ENCODE data around the gene MED27. TPM values are rescaled to one million over a fixed set of nuclear protein-coding genes. Genes with fewer than 3 reads are reported as not detected.
A peak's percentile ranks its signal among the peaks of the same experiment; 100 is the strongest.

The MED27 gene
- total RNA-seq, 1 experiment from 2014 or later = 33.1 TPM

DNA sequence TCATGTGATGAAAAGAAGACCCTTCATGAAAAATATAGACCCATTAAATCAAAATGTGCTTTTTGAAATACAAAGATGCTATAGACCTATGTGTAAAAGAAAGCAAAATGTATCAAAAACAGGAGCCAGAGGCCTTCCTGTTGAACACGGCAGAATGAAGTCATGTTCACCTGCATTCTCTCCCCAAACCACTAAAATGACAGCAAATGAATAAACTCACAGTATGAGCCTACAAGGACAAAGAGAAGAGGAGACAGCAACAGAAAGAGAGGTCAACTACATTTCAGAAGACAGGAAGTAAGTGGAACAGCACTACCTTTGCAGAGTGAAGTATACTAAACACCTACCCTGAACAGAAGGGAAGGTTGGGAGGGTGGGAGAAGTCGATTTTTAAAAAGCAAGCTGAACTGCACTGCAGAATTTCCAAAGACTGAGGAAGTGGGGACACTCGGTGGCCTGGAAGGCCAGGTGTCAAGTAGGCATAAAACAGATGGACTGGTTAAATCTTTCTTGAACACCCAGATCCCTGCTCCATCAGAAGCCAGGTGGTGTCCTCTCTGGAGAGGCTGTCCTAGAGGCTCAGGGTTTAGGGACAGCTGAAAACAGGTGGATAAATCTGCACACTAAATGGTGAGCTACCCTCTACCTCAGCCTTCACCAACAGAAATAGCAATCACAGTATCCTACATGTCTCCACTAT is 48.9 kb downstream of the MED27 start:
- Histone ChIP-seq H3K27me3 (replicated peaks) (no peaks in the 10 kb centered on the region), H3K9me3 (replicated peaks) (no peaks in the 10 kb centered on the region), H3K4me3 (no peak overlapping the region), H3K27ac (no peak overlapping the region), H3K4me1 (replicated peaks) (peaks cover 20% of the 10 kb centered on the region), H3K36me3 (no peaks in the 10 kb centered on the region)
- DNase-seq (ENCODE audit: low read depth in 1 of 2, low spot score in 2 of 2) = no peak

DNA sequence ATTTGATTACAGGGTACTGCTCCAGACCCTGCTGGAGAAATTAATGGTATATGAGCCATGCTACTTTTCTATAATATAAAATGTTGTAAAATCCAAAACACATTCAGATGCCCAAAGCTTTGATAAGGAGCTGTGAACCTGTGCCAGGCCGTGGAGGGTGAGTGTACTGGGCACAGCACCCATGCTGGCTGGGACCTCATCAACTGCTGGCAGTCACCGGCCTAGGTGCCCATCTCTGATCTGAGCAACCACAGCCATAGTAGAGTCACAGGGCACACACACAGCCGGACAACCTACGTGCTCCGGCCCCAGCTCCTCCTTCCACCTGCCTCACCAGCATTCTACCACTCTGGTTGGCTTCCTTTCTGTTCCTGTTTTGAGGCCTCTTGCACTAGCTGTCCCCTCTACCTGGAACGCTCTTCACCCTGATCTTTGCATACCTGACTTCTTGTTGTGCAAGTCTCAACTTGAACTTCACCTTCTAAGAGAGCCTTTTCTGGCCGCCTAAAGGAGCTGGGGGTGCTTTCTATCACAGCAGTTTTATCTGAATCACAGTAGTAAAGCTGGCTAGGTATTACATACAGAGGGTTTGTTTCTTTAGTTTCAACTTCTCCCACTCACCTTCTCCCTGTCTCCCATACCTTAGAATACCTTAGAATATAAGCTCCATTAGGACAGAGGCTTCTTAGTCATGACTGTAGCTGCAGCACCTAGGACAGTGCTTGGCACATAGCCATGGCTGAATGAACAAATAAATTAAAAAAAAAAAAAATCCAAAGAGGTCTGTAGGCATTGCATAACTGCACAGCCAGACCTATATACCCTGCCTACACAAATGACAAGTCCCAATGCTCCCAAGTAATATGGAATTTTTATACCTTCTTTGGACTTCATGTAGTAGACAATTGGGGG is 51.7 kb downstream of the MED27 start:
- Histone ChIP-seq H3K36me3 (no peaks in the 10 kb centered on the region), H3K4me1 (replicated peaks) (peaks cover 20% of the 10 kb centered on the region), H3K4me3 (no peak overlapping the region), H3K27ac (peak overlapping the region; percentile 46; the same call in 1 of the 2 replicates), H3K27me3 (replicated peaks) (no peaks in the 10 kb centered on the region), H3K9me3 (replicated peaks) (no peaks in the 10 kb centered on the region)
- no peak for DNase-seq (ENCODE audit: low read depth in 1 of 2, low spot score in 2 of 2)

DNA sequence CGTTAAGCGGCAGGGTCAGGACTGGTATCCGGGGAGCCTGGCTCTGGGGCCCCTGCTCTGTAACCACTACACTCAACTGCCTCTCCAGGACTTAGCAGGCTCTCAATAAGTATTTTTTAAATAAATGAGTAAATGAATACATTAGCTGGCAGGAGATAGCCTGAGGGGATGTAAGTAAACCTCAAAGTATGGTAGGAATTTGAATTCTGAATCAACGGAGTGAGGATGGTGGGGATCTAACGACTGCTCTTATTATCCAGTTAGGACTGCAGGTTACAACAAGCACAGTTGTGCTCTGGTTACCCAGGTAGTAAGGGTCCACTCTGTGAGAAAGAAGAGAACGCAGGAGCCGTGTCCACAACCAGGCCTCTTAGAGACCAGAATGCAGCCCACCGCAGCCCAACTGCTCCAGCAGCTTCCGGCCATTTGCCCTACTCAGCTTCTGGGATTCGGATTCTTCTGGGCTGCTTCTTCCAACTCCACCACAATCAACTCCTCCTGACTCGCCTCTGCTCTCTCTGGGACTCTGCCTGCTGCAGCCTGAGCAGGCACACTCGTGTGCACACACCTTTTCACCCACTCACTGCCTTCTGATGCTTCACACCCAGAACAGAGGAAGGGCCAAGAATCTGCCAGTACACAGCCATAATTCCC is 52.6 kb downstream of the MED27 start:
- peaks cover 20% of the 10 kb centered on the region for H3K4me1 ChIP-seq (replicated peaks)
- H3K4me3 ChIP-seq = no peak overlapping the region
- H3K36me3 ChIP-seq = no peaks in the 10 kb centered on the region
- no peaks in the 10 kb centered on the region for H3K9me3 ChIP-seq (replicated peaks)
- peak; percentile 49 to 76 for DNase-seq (ENCODE audit: low read depth in 1 of 2, low spot score in 2 of 2)
- no peaks in the 10 kb centered on the region for H3K27me3 ChIP-seq (replicated peaks)
- H3K27ac ChIP-seq = peak overlapping the region; percentile 46

DNA sequence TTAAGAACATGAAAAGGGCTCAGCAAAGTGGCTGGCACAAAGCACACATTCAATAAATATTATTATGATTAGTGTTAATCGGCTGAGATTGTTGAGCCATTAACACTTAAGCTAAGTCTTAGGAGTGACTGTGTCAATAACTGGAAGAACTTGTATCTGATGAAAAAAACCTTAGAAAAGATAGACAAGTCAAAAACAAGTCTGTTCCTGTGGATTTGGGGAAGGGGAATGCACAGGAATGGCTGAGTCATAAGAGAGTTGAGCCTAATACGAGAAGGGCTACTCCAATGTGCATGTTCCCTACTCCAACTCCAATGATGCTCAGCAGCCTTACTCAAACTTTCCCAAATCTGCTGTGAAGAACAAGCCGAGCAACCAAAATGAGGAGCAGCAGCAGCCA is 53.9 kb downstream of the MED27 start:
- H3K36me3 ChIP-seq = no peaks in the 10 kb centered on the region
- H3K27ac ChIP-seq = no peak overlapping the region
- H3K27me3 ChIP-seq (replicated peaks) = no peaks in the 10 kb centered on the region
- H3K4me3 ChIP-seq = no peak overlapping the region
- peaks cover 32% of the 10 kb centered on the region for H3K4me1 ChIP-seq (replicated peaks)
- no peak for DNase-seq (ENCODE audit: low read depth in 1 of 2, low spot score in 2 of 2)
- no peaks in the 10 kb centered on the region for H3K9me3 ChIP-seq (replicated peaks)

DNA sequence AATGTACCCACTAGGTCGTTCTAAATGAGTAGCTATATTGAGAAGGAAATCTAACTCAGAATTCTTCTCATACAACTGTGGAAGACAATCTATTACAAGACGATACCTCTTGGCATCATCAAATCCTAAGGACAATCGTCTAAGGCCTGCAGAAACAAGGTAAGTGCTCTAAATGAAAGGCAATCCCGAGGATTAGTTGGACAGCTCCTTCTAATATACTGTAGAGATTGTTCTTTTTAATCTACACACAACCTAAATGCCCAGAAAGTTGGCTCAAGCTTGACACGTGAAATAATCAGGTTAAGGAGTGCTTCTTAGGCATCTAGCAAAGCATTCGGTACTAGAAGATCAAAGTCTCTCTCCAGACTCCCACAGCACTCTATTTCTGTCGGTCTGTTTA is 55.1 kb downstream of the MED27 start:
- Histone ChIP-seq H3K4me1 (replicated peaks) (peaks cover 34% of the 10 kb centered on the region), H3K9me3 (replicated peaks) (no peaks in the 10 kb centered on the region), H3K4me3 (no peak overlapping the region), H3K36me3 (no peaks in the 10 kb centered on the region), H3K27me3 (replicated peaks) (no peaks in the 10 kb centered on the region), H3K27ac (no peak overlapping the region)
- DNase-seq (ENCODE audit: low read depth in 1 of 2, low spot score in 2 of 2) = no peak

DNA sequence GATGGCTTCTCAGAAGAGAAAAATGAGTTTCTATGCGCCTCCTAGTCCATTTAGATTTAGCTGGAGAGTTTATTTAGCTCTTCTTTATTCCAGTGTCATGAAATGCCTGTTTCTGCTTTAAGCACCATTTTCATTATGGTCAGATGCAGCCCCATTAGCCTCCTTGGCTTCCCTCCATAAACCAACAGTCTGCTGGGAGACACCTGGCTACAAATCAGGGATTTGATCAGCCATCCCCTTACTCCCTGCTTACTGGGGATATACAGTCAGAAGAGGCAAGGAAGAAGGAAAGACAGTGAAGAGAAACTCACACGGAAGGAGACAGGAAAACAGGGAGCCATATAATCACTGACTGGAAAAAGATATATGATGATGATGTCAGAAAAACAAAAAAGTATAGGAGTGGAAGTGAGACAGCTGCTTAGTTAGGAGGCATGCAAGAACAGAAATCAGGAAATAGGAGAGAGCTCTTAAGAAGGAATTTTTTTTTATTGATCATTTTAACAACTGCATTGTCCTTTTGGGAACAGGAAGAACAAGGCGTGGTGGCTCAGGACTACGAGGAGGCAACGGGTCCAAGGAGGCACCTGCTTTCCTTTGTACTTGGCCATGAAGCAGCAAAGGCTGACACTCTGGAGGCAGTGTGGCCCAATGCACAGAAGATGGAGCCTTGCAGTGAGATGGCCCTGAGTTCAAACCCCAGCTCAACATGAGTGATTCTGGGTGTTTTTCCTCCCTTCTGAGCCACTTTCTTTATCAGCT is 56.1 kb downstream of the MED27 start:
- peaks cover 34% of the 10 kb centered on the region for H3K4me1 ChIP-seq (replicated peaks)
- no peak overlapping the region for H3K27ac ChIP-seq

DNA sequence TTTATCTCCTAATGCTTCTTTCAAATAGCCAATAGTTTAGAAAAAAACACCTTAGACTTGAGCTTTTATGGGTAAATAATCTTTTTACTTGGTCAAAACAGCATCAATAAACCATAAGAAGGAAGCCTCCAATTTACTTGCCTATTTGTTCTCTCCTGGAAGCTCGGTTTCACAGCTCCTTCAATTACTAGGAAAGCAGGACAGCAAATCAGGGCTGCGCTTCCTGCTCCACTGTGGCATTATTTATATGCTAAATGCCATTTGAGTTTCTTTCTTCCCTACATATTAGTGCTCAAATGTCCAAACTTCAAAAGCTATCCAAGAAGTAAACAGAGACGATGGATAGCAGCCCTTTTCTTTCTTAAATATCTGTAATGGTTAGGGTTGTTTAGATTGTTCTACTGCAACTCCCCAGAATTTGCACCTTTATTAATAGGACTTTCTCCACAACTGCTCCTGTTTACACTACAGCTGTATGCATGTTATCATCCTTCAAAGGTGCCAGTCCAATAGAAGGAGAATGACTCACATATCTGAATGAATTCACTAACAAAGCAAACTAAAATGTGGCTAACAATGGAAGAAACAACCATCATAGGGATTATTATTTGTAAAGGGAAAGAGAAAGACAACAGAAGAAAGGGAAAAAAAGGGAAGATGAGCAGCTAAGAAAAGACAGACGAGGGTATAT is 58.7 kb downstream of the MED27 start:
- Histone ChIP-seq H3K4me3 (no peak overlapping the region), H3K4me1 (replicated peaks) (peaks cover 14% of the 10 kb centered on the region), H3K27me3 (replicated peaks) (no peaks in the 10 kb centered on the region), H3K36me3 (no peaks in the 10 kb centered on the region), H3K9me3 (replicated peaks) (no peaks in the 10 kb centered on the region), H3K27ac (no peak overlapping the region)
- peak in 1 of 2 experiments; percentile 42 for DNase-seq (ENCODE audit: low read depth in 1 of 2, low spot score in 2 of 2)

More for the DNA sequence above, 56.1 kb downstream of the MED27 start:
- DNase-seq (ENCODE audit: low read depth in 1 of 2, low spot score in 2 of 2) = no peak
- H3K4me3 ChIP-seq = no peak overlapping the region
- no peaks in the 10 kb centered on the region for H3K27me3 ChIP-seq (replicated peaks)
- no peaks in the 10 kb centered on the region for H3K9me3 ChIP-seq (replicated peaks)
- no peaks in the 10 kb centered on the region for H3K36me3 ChIP-seq

DNA sequence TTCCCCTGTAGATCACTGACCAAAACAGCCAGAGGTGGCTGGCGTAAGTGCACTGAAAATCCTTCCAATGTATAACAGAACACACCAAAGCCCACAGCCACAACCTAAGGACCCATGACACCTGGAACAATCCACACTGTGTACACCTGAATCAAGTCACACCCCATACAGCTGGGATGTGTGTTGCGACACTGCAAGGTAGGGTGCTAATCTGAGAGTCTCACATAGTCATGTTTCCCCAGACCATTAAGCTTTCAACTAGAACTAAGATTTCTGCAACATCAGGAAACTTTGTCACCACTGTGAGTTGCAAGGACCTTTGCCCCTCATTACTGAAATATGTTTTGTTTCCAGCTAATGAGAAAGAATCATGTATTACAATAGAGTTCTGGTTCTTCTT is 59.4 kb downstream of the MED27 start:
- Histone ChIP-seq H3K4me1 (replicated peaks) (peaks cover 14% of the 10 kb centered on the region), H3K36me3 (no peaks in the 10 kb centered on the region), H3K27ac (no peak overlapping the region), H3K9me3 (replicated peaks) (no peaks in the 10 kb centered on the region), H3K4me3 (no peak overlapping the region), H3K27me3 (replicated peaks) (no peaks in the 10 kb centered on the region)
- DNase-seq (ENCODE audit: low read depth in 1 of 2, low spot score in 2 of 2) = no peak

DNA sequence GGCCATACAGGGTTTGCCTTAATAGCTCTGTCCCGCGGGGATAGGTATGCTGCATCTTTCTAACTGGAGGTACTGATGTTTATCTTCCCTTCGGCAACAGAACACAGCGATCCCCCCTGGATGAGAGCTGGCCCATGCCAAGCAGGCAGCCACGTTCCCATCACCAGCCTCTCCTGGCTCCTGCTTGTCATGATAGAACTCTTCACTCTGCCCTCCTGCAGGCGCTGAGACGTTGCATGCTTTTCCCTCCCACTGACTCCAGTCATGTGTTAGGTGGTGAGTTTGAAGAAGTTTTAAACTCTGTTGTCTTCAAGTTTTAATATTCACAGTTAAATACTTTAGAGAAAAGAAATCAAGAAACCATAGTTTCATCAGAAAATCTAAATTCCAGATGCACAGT is 60.0 kb downstream of the MED27 start:
- no peak overlapping the region for H3K4me3 ChIP-seq
- H3K27ac ChIP-seq = no peak overlapping the region
- no peaks in the 10 kb centered on the region for H3K9me3 ChIP-seq (replicated peaks)
- no peaks in the 10 kb centered on the region for H3K36me3 ChIP-seq
- peaks cover 14% of the 10 kb centered on the region for H3K4me1 ChIP-seq (replicated peaks)
- H3K27me3 ChIP-seq (replicated peaks) = no peaks in the 10 kb centered on the region
- DNase-seq (ENCODE audit: low read depth in 1 of 2, low spot score in 2 of 2) = no peak

DNA sequence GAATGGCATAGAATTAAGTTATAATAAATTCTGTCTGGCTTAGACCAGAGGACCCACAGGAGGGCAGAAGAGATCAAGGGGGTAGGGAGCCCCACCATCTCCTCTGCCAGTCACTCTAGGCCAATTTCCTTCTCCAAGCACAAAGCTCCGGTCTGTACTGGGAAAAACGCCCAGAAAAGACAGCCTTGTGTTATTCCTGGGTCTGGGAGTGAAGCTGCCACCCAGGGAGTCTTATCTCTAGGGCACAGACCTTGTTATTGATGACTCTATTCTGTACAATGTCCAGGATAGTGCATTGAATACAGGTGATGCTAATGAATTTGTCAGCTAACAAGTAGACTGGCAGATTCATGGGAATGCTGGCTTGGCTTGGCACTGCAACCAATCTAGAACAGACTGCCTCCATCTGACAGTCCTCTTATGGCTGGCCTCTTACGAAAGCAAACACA is 60.7 kb downstream of the MED27 start:
- Histone ChIP-seq H3K36me3 (no peaks in the 10 kb centered on the region), H3K4me1 (replicated peaks) (peaks cover 14% of the 10 kb centered on the region), H3K27ac (no peak overlapping the region), H3K9me3 (replicated peaks) (no peaks in the 10 kb centered on the region), H3K4me3 (no peak overlapping the region), H3K27me3 (replicated peaks) (no peaks in the 10 kb centered on the region)
- no peak for DNase-seq (ENCODE audit: low read depth in 1 of 2, low spot score in 2 of 2)

DNA sequence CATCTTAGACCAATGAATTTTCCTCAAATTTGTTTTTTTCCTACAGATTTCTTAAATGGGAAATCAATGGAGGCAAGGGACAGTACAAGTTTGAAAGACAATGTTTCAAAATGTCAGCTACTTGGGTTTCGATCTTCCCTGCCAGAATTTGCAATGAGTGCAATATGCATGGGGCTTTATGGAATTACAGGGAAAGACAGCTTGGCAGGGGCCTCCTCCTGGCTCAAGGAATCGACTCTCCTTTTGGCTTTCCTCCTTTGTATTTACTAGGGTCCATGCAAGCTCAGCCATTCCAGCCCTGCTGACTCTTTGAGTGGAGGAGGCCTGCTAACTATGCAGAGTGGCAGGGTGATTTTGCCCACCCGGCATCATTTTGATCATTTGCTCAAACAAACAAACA is 63.2 kb downstream of the MED27 start:
- no peak overlapping the region for H3K4me3 ChIP-seq
- DNase-seq (ENCODE audit: low read depth in 1 of 2, low spot score in 2 of 2) = no peak
- H3K4me1 ChIP-seq (replicated peaks) = peaks cover 9% of the 10 kb centered on the region

DNA sequence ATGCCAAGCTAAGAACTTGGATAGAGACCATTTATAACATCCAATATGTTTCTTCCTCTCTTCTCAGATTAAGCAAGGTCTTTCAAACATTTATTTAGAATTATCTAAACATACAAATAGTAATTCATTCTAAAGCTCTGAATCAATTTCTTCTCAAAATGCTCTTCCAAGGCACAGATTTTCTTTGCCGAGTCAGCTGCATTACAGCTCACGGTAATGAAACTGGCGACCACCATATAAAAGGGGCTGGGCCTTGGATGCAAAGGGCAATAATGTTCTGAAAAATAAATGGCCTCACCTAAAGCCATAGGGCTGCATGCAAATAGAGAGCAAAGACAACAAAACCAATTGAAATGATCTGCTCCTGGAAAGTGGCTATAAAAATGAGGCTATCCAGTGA is 63.8 kb downstream of the MED27 start:
- H3K27ac ChIP-seq = no peak overlapping the region

More for the DNA sequence above, 63.2 kb downstream of the MED27 start:
- Histone ChIP-seq H3K36me3 (0 out of 2 replicates have a peak, but pooled peaks cover 14% of the 10 kb centered on the region), H3K9me3 (replicated peaks) (no peaks in the 10 kb centered on the region), H3K27me3 (replicated peaks) (no peaks in the 10 kb centered on the region), H3K27ac (no peak overlapping the region)

More for the DNA sequence above, 63.8 kb downstream of the MED27 start:
- H3K4me3 ChIP-seq = no peak overlapping the region
- no peaks in the 10 kb centered on the region for H3K27me3 ChIP-seq (replicated peaks)
- DNase-seq (ENCODE audit: low read depth in 1 of 2, low spot score in 2 of 2) = no peak
- H3K4me1 ChIP-seq (replicated peaks) = peaks cover 3% of the 10 kb centered on the region
- H3K36me3 ChIP-seq = 0 out of 2 replicates have a peak, but pooled peaks cover 14% of the 10 kb centered on the region
- no peaks in the 10 kb centered on the region for H3K9me3 ChIP-seq (replicated peaks)

Measured in SJSA1 (cell line).